Panc1 (cell line): ENCODE results near the gene SLC6A13. TPM values are rescaled to one million over a fixed set of nuclear protein-coding genes. Genes with fewer than 3 reads are reported as not detected.

Experiments
- ATAC-seq: fragments of 200-7000 bp; cut with Tn5 transposase; 2 replicates; pipeline ENCODE4 v1.9.1; 2020; ENCODE audit warnings: mild to moderate bottlenecking, moderate library complexity
- BruUV-seq: library from RNA; stranded (reverse); fragments of 400-500 nt; replicated peaks from 2 replicates; lab custom pipeline; 2021; lab: Mats Ljungman, UMichigan
- CTCF ChIA-PET: fragments of 300-600 bp; sonication (Branson Sonifier 250); formaldehyde crosslinking; loops from one replicate; lab custom pipeline; 2022; ENCODE audit warnings: antibody characterized with exemption; lab: Charles Lee
- POLR2A ChIA-PET: fragments of 300-600 bp; sonication (Branson Sonifier 250); formaldehyde crosslinking; loops from one replicate; lab custom pipeline; 2022; ENCODE audit warnings: antibody characterized with exemption; lab: Charles Lee
- DNase-seq: peaks from one replicate; pipeline ENCODE4 v3.0.0-alpha.2; 2010; ENCODE audit warnings: low read depth, low spot score
- H3K27ac ChIP-seq: 2 replicates; pipeline ENCODE4 v1.5.1; 2011; ENCODE audit warnings: mild to moderate bottlenecking, low read length, inconsistent platforms
- H3K27me3 ChIP-seq: fragments of 200-500 bp; sonication (Bioruptor generic); 2 replicates; pipeline ENCODE4 v1.6.0; 2014; ENCODE audit warnings: low read length, inconsistent platforms; ENCODE audit not compliant: control insufficient read depth, insufficient read depth
- H3K36me3 ChIP-seq: fragments of 200-500 bp; sonication (Bioruptor generic); 2 replicates; pipeline ENCODE4 v1.5.1; 2014; ENCODE audit warnings: inconsistent platforms, mild to moderate bottlenecking, low read length, moderate library complexity; ENCODE audit not compliant: control insufficient read depth, insufficient read depth
- H3K4me1 ChIP-seq: 2 replicates; pipeline ENCODE4 v1.5.1; 2011; ENCODE audit warnings: inconsistent platforms, mild to moderate bottlenecking, low read length, moderate library complexity; ENCODE audit not compliant: control insufficient read depth, insufficient read depth
- H3K4me3 ChIP-seq, 2 experiments: 2 replicates each; pipeline ENCODE4 v1.5.1; 2011 to 2012; ENCODE audit warnings: low read depth in 2 of 2, low read length in 2 of 2, mild to moderate bottlenecking in 2 of 2, inconsistent platforms in 1 of 2, moderate library complexity in 1 of 2
- H3K9me3 ChIP-seq: fragments of 200-500 bp; sonication (Bioruptor generic); 2 replicates; pipeline ENCODE4 v1.5.1; 2014; ENCODE audit warnings: low read depth, mild to moderate bottlenecking, inconsistent platforms, low read length, moderate library complexity; ENCODE audit not compliant: control insufficient read depth, insufficient read depth
- CTCF ChIP-seq: fragments of 450-650 bp; IDR thresholded peaks from 2 replicates; pipeline ENCODE4 v1.5.1; 2017; ENCODE audit warnings: mild to moderate bottlenecking
- POLR2AphosphoS5 ChIP-seq: IDR thresholded peaks from 2 replicates; pipeline ENCODE4 v1.6.1; 2012; ENCODE audit warnings: mild to moderate bottlenecking, low read depth, low read length, moderate library complexity
- REST ChIP-seq, 2 experiments: IDR thresholded peaks; 2 replicates each; pipeline ENCODE4 v1.6.1; 2011 to 2012; ENCODE audit warnings: low read depth in 2 of 2, control low read depth in 1 of 2, low read length in 1 of 2, mild to moderate bottlenecking in 1 of 2, moderate library complexity in 1 of 2; ENCODE audit not compliant: insufficient read depth in 1 of 2
- SIN3A ChIP-seq: IDR thresholded peaks from 2 replicates; pipeline ENCODE4 v1.6.1; 2012; ENCODE audit warnings: low read depth, mild to moderate bottlenecking, low read length, moderate library complexity, borderline replicate concordance; ENCODE audit not compliant: insufficient read depth
- TCF7L2 ChIP-seq: IDR thresholded peaks from 2 replicates; pipeline ENCODE4 v1.6.1; 2011; ENCODE audit warnings: mild to moderate bottlenecking, low read depth, low read length, inconsistent platforms
- in situ Hi-C: cut with HindIII; loops from 2 replicates; pipeline ENCODE4 v1.10.0; 2016; ENCODE audit warnings: low sequenced_read_pairs, low pct_unique_long_range_greater_than_20kb
- intact Hi-C: fragments of 100-400 bp; cut with micrococcal nuclease; formaldehyde crosslinking; loops from one replicate; pipeline ENCODE4 v1.10.0; 2022; ENCODE audit not compliant: unreplicated experiment
- total RNA-seq: library from RNA; stranded (reverse); gene quantifications from one replicate; pipeline ENCODE4 v1.2.1, GENCODE V29; 2021; ENCODE audit not compliant: unreplicated experiment

Gene SLC6A13
- total RNA-seq, 1 experiment from 2014 or later: 0.57 TPM

- CTCF ChIA-PET: no interaction called here
- H3K27me3 ChIP-seq: no peaks in the 10 kb centered on the region
- in situ Hi-C loops (no loop called here), intact Hi-C loops (no loop called here)
- TF ChIP-seq REST (IDR thresholded peaks at IDR 0.05; ENCODE audit: insufficient read depth in 1 of 2, low read depth in 2 of 2, low read length in 1 of 2) (no peak), POLR2AphosphoS5 (no peak), SIN3A (no peak), TCF7L2 (no peak), CTCF (no peak)
- H3K4me1 ChIP-seq: no peaks in the 10 kb centered on the region
- no peak overlapping the region for H3K4me3 ChIP-seq
- no peaks in the 10 kb centered on the region for H3K36me3 ChIP-seq
- ATAC-seq (no peak), DNase-seq (no peak)
- H3K27ac ChIP-seq: no peak overlapping the region
- H3K9me3 ChIP-seq: no peaks in the 10 kb centered on the region
- POLR2A ChIA-PET: no interaction called here
- BruUV-seq: no TSS peak
These were observed 77.6 kb downstream of the SLC6A13 start for GRCh38 chr12:184811-185575.

GRCh38 chr12:182381-182892 is 80.2 kb downstream of the SLC6A13 start:
- ChIA-PET POLR2A (no interaction called here), CTCF (no interaction called here)
- intact Hi-C loops: no loop called here
- no peaks in the 10 kb centered on the region; the same call in 1 of the 2 replicates for H3K4me1 ChIP-seq
- H3K27ac ChIP-seq: no peak overlapping the region
- no peak overlapping the region for H3K4me3 ChIP-seq
- no peaks in the 10 kb centered on the region for H3K9me3 ChIP-seq
- in situ Hi-C loops: no loop called here
- ATAC-seq: peak; percentile 85
- no peaks in the 10 kb centered on the region for H3K36me3 ChIP-seq
- DNase-seq: peak; percentile 10
- no TSS peak for BruUV-seq
- TF ChIP-seq CTCF: no peak
- H3K27me3 ChIP-seq: no peaks in the 10 kb centered on the region
